Upper lobe of left lung (tissue), 6 donors: ENCODE data around the gene CARD9. TPM values are rescaled to one million over a fixed set of nuclear protein-coding genes. Genes with fewer than 3 reads are reported as not detected.

ENCODE experiments used
- ATAC-seq, 2 donors: fragments of 200-7000 bp; cut with Tn5 transposase; one replicate each; pipeline ENCODE4 v1.9.1; 2022; ENCODE audit warnings: mild to moderate bottlenecking in 2 of 2, moderate library complexity in 2 of 2; ENCODE audit not compliant: low FRiP score in 2 of 2
- DNase-seq, 2 donors: peaks; one replicate each; pipeline ENCODE4 v3.0.0-alpha.2; 2019 to 2020
- H3K27ac ChIP-seq, 4 donors: fragments of 200-600 bp; sonication (generic); one replicate each; pipeline ENCODE4 v1.5.1; 2016 to 2019
- H3K27me3 ChIP-seq, 4 donors: fragments of 200-600 bp; sonication (generic); one replicate each; pipeline ENCODE4 v1.5.1; 2017 to 2019
- H3K36me3 ChIP-seq, 4 donors: fragments of 200-600 bp; sonication (generic); one replicate each; pipeline ENCODE4 v1.5.1; 2016 to 2019
- H3K4me1 ChIP-seq, 4 donors: fragments of 200-600 bp; sonication (generic); one replicate each; pipeline ENCODE4 v1.5.1; 2018 to 2019
- H3K4me3 ChIP-seq, 4 donors: fragments of 200-600 bp; sonication (generic); one replicate each; pipeline ENCODE4 v1.5.1; 2017 to 2019; ENCODE audit warnings: mild to moderate bottlenecking in 2 of 4, moderate library complexity in 1 of 4
- H3K9me3 ChIP-seq, 4 donors: fragments of 200-600 bp; sonication (generic); one replicate each; pipeline ENCODE4 v1.5.1; 2018 to 2019
- CTCF ChIP-seq, 6 experiments: fragments of 450-650 bp in 4 of 6; fragments of 200-600 bp in 2 of 6; sonication (generic) in 2 of 6; IDR thresholded peaks; one replicate each; pipeline ENCODE4 v1.5.1; 2016 to 2019; ENCODE audit warnings: antibody characterized with exemption in 6 of 6
- EP300 ChIP-seq, 4 donors: sonication (generic); formaldehyde crosslinking; IDR thresholded peaks; one replicate each; pipeline ENCODE4 v1.5.1; 2017; ENCODE audit warnings: antibody characterized with exemption in 4 of 4, control low read depth in 2 of 4
- POLR2A ChIP-seq, 4 donors: fragments of 450-650 bp; IDR thresholded peaks; one replicate each; pipeline ENCODE4 v1.5.1; 2016 to 2017; ENCODE audit warnings: antibody characterized with exemption in 4 of 4, mild to moderate bottlenecking in 2 of 4
- POLR2AphosphoS5 ChIP-seq, 2 donors: sonication (generic); formaldehyde crosslinking; IDR thresholded peaks; one replicate each; pipeline ENCODE4 v1.5.1; 2017; ENCODE audit warnings: antibody characterized with exemption in 2 of 2
- WGBS, 2 donors: methylation state at CpG; one replicate each; pipeline ENCODE4 v1.1.5; 2017 to 2018; 5-methylcytosine and 5-hydroxymethylcytosine counted together
- total RNA-seq, 6 donors: library from RNA; depleted of rRNA in 4 of 6; stranded (reverse); fragments of >200 nt in 4 of 6; gene quantifications; one replicate each; pipeline versions ENCODE4 v1.1.0 to v1.2.1, GENCODE V29; 2016 to 2021
- donor health status: DM: no; HTN: no; CAD: no; lungs with moderate emphysema.
- donor health status: DM: no; HTN: yes; CAD: no; lungs with severe emphysema.

Gene CARD9
- total RNA-seq, 6 donors from 2014 or later, result 3.5 to 30.4 (median 16.8) TPM

DNA sequence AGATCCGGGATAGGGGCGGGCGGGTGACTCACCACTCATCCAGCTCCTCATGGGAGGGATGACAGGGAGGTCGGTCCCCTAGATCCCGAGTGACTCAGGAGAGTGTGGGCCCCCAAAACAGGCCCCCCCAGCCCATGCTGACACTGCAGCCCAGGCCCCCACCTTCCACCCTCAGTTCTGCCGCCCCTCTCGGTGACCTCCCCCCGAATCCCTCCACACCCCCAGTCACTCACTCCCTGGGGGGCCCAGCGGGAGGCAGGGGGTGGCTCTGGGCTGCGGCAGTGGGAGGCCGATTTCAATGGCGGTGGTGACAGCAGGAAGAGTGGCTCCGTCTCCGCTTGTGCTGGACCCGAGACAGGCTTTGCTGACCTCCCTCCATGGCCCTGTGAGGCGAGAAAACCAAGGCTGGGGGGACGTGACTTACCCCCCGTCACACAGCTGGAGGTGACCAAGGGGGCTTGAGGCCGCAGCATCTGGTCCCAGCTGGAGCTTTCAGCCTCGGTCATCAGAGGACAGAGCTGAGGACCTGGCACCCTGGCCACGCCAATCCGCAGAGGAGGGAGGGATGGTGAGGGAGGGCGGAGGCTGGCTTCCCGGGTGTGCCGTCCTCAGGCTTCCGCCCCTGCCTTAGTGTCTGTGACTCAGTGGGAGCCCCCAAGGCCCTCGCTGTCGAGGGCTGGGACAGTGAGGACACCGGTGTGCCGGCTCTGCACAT is 37.2 kb downstream of the CARD9 start:
- DNase-seq (peak; percentile 40 to 52), ATAC-seq (no peak)
- H3K27ac ChIP-seq, result peak overlapping the region; percentile 48 to 73 (median 62)
- H3K36me3 ChIP-seq, result peaks cover 0 to 25% (median 8%) of the 10 kb centered on the region in 4 donors
- TF ChIP-seq POLR2AphosphoS5 (IDR thresholded peaks at IDR 0.05) (peak; percentile 44 to 54), CTCF (IDR thresholded peaks at IDR 0.05) (no peak)
- H3K27me3 ChIP-seq, result no peaks in the 10 kb centered on the region
- no peaks in the 10 kb centered on the region for H3K9me3 ChIP-seq
- H3K4me1 ChIP-seq, result no peaks in the 10 kb centered on the region
- no peak overlapping the region for H3K4me3 ChIP-seq
- 81 to 89% methylated on average over 15 to 27 of the region's 30 CpGs for WGBS, 2 donors

DNA sequence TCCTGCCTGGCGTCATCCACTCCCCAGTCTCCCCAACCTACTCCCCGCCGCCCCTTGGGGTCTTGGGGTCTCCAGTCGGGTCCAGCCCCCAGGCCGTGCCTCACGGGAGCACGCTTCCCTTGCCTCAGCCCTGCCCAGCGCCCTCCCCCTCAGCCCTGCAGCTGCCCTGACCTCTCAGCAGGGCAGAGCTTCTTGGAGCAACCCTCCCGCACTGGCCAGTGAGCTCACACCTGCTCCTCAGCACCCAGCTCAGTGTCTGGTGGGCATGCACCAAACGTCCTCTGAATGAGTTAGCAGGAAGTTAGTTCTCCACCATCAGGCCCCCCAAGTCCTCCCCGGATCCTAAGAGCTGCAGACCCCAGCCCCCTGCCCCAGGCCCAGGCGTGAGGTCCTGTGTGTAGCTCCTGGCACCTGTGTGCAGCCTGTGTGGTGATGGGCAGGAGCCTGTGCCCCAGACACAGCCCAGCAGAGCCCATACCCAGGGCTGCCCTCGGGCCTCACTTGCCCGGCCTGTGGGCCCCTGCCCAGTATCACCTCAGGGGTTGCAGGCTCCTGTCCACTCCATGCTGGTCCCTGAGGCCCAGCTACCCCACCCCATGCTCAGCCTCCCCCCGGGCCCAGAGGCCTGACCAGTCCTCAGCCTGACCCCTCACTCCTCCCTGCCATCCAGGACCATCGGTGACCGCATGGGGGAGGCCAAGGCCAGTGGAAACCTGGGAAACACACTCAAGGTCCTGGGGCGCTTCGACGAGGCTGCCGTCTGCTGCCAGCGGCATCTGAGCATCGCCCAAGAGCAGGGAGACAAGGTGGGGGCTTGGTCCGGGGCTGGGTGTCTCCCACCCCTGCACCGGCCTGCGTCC is 37.9 kb downstream of the CARD9 start:
- Histone ChIP-seq H3K4me1 (no peaks in the 10 kb centered on the region), H3K4me3 (no peak overlapping the region), H3K36me3 (peaks cover 0 to 25% (median 8%) of the 10 kb centered on the region in 4 donors), H3K27me3 (no peaks in the 10 kb centered on the region), H3K9me3 (no peaks in the 10 kb centered on the region), H3K27ac (peak overlapping the region; percentile 30 to 73 (median 47))
- ATAC-seq (no peak), DNase-seq (peak in 1 of 2 donors; percentile 74)
- TF ChIP-seq CTCF (IDR thresholded peaks at IDR 0.05) (no peak), EP300 (IDR thresholded peaks at IDR 0.05) (no peak), POLR2AphosphoS5 (IDR thresholded peaks at IDR 0.05) (no peak), POLR2A (IDR thresholded peaks at IDR 0.05) (no peak)
- WGBS, 2 donors, result 77 to 93% methylated on average over 11 to 23 of the region's 26 CpGs

DNA sequence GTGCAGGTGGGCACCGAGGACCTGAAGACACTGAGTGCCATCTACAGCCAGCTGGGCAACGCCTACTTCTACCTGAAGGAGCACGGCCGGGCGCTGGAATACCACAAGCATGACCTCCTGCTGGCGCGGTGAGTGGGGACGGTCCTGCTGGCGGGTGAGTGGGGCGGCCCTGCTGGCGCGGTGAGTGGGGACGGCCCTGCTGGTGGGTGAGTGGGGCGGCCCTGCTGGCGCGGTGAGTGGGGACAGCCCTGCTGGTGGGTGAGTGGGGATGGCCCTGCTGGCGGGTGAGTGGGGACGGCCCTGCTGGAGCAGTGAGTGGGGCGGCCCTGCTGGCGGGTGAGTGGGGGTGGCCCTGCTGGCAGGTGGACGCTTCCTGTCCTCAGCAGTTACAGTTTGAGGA is 38.9 kb downstream of the CARD9 start:
- no peak overlapping the region for H3K4me3 ChIP-seq
- ATAC-seq (no peak), DNase-seq (peak in 1 of 2 donors; percentile 79)
- H3K36me3 ChIP-seq, result peaks cover 0 to 25% (median 8%) of the 10 kb centered on the region in 4 donors
- peaks cover 0 to 9% (median 0%) of the 10 kb centered on the region in 4 donors for H3K4me1 ChIP-seq
- no peaks in the 10 kb centered on the region for H3K9me3 ChIP-seq
- H3K27ac ChIP-seq, result peak overlapping the region in 1 of 4 donors; percentile 73
- TF ChIP-seq POLR2AphosphoS5 (IDR thresholded peaks at IDR 0.05) (no peak), EP300 (IDR thresholded peaks at IDR 0.05) (no peak), CTCF (IDR thresholded peaks at IDR 0.05) (no peak), POLR2A (IDR thresholded peaks at IDR 0.05) (no peak)
- H3K27me3 ChIP-seq, result no peaks in the 10 kb centered on the region
- 91% methylated on average over 12 to 21 of the region's 21 CpGs for WGBS, 2 donors

- WGBS, 2 donors, result 90 to 98% methylated on average over 6 to 15 of the region's 17 CpGs
- Histone ChIP-seq H3K27ac (peak overlapping the region in 3 of 4 donors; percentile 2 to 73 (median 16)), H3K4me1 (peaks cover 6 to 19% (median 7%) of the 10 kb centered on the region in 4 donors), H3K4me3 (no peak overlapping the region), H3K27me3 (no peaks in the 10 kb centered on the region), H3K36me3 (peaks cover 0 to 22% (median 7%) of the 10 kb centered on the region in 4 donors), H3K9me3 (no peaks in the 10 kb centered on the region)
- DNase-seq, result peak in 1 of 2 donors; percentile 73
- TF ChIP-seq POLR2A (IDR thresholded peaks at IDR 0.05), result no peak
- no peak for ATAC-seq
Observed at GRCh38 chr9:136333486-136333885, 40.0 kb downstream of the CARD9 start.

DNA sequence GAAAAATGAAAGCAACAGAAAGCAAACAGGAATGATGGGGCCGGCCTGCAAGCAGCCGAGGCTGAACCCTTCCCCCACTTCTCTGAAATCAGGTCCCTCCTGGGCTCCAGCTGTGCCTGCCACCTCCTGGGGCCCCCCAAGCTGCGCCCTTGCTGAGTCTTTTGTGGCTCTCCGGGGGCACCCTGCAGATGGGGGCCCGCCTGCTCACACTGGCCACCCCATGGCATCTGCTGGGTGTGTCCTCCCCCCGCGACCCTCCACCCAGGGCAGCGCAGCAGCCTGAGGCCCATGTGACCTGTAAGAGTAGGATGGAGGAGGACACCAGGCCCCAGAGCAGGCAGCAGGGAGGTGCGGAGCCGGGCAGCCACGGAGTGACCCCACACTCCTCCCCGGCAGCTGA is 40.4 kb downstream of the CARD9 start:
- WGBS, 2 donors, result 72% methylated on average over 5 to 7 of the region's 12 CpGs
- no peaks in the 10 kb centered on the region for H3K9me3 ChIP-seq
- H3K36me3 ChIP-seq, result peaks cover 0 to 19% (median 5%) of the 10 kb centered on the region in 4 donors
- no peak for ATAC-seq
- H3K27ac ChIP-seq, result peak overlapping the region in 3 of 4 donors; percentile 2 to 73 (median 16)
- TF ChIP-seq CTCF (IDR thresholded peaks at IDR 0.05), result no peak
- TF ChIP-seq POLR2A (IDR thresholded peaks at IDR 0.05), result no peak
- peak in 1 of 2 donors; percentile 79 for DNase-seq
- H3K27me3 ChIP-seq, result no peaks in the 10 kb centered on the region
- peaks cover 10 to 24% (median 11%) of the 10 kb centered on the region in 4 donors for H3K4me1 ChIP-seq
- no peak overlapping the region for H3K4me3 ChIP-seq
